Ramos (cell line): ENCODE results near the gene OR2A2.

Experiments used
- in situ Hi-C: fragments of 300-500 bp; cut with MboI; formaldehyde crosslinking; loops from one replicate; pipeline ENCODE4 v1.14.3; 2022; ENCODE audit warnings: low sequenced_read_pairs; ENCODE audit not compliant: unreplicated experiment

OR2A2 gene

GRCh38 chr7:144134116-144134515, 24.7 kb downstream of the OR2A2 start:
- in situ Hi-C loops: no loop called here

GRCh38 chr7:144137501-144137900, 28.1 kb downstream of the OR2A2 start:
- in situ Hi-C loops: no loop called here

DNA sequence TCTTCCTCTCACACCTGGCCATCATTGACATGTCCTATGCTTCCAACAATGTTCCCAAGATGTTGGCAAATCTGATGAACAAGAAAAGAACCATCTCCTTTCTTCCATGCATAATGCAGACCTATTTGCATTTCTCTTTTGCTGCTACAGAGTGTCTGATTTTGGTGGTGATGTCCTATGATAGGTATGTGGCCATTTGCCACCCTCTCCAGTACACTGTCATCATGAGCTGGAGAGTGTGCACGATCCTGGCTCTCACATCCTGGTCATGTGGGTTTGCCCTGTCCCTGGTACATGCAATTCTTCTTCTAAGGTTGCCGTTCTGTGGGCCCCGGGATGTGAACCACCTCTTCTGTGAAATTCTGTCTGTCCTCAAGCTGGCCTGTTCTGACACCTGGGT, 32.8 kb downstream of the OR2A2 start:
- in situ Hi-C loops: no loop called here

- in situ Hi-C loops: no loop called here
Observed at GRCh38 chr7:144144426-144144825, 35.0 kb downstream of the OR2A2 start.

DNA sequence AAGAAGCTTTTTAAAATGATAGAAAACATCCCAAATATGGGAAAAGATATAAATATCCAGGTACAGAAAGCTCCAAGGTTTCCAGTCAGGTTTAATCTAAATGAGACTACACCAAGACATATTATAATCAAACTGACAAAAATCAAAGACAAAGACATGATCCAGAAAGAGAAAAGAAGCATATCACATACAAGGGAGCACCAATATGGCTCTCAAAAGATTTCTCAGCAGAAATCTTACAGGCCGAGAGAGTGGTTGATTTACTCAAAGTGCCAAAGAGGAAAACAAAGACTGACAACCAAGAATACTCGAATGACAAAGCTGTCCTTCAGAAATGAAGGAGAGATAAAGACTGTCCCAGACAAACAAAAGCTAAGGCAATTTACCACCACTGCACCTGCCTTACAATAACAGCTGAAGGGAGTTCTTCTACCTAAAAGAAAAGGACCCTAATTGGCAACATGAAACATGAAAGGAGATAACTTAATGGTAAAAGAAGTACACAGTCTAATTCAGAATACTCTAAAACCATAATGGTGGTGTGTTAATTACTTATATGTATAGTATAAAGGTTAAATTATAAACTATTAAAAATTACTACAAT, 38.9 kb downstream of the OR2A2 start:
- in situ Hi-C loops: no loop called here

GRCh38 chr7:144158861-144159260, 49.5 kb downstream of the OR2A2 start:
- in situ Hi-C loops: no loop called here
